Activated CD4-positive, alpha-beta memory T cell treated with anti-CD3 and anti-CD28 coated beads, Interleukin-2, amount 10 ng/mL, durations not matched to agents 7 days and 5 days (primary cell): ENCODE data around the gene PDE1C. TPM values are rescaled to one million over a fixed set of nuclear protein-coding genes. Genes with fewer than 3 reads are reported as not detected.

Source experiments
- CTCF ChIA-PET: fragments of 350-600 bp; sonication (Branson Sonifier 250); formaldehyde crosslinking; loops from one replicate; lab custom pipeline; 2021; ENCODE audit warnings: antibody characterized with exemption, inconsistent platforms; lab: Charles Lee
- POLR2A ChIA-PET: fragments of 350-600 bp; sonication (Branson Sonifier 250); formaldehyde crosslinking; loops from one replicate; lab custom pipeline; 2021; ENCODE audit warnings: antibody characterized with exemption; lab: Charles Lee
- DNase-seq: peaks from one replicate; pipeline ENCODE4 v3.0.0-alpha.2; 2020
- H3K27ac Mint-ChIP-seq: one replicate; pipeline ENCODE4 v1.8.0; 2021; ENCODE audit warnings: mild to moderate bottlenecking, mixed read lengths
- H3K27me3 Mint-ChIP-seq: one replicate; pipeline ENCODE4 v1.8.0; 2021; ENCODE audit warnings: mixed read lengths
- H3K36me3 Mint-ChIP-seq: one replicate; pipeline ENCODE4 v1.8.0; 2021; ENCODE audit warnings: low read depth, mixed read lengths
- H3K4me1 Mint-ChIP-seq: one replicate; pipeline ENCODE4 v1.8.0; 2021; ENCODE audit warnings: mixed read lengths
- H3K4me3 Mint-ChIP-seq: one replicate; pipeline ENCODE4 v1.8.0; 2021; ENCODE audit warnings: mild to moderate bottlenecking, mixed read lengths
- H3K9me3 Mint-ChIP-seq: one replicate; pipeline ENCODE4 v1.8.0; 2021; ENCODE audit warnings: mixed read lengths
- total RNA-seq, 2 experiments: library from RNA; stranded (reverse); gene quantifications; one replicate each; pipeline ENCODE4 v1.2.3, GENCODE V29; 2021

The PDE1C gene
- total RNA-seq, result not detected

- Mint-ChIP-seq H3K9me3 (no peaks in the 10 kb centered on the region), H3K36me3 (no peaks in the 10 kb centered on the region), H3K27me3 (peaks cover 20% of the 10 kb centered on the region), H3K27ac (no peak within 1 kb of the TSS), H3K4me3 (no peak within 1 kb of the TSS), H3K4me1 (no peaks in the 10 kb centered on the region)
- DNase-seq, result no peak
- ChIA-PET CTCF (no interaction called here), POLR2A (no interaction called here)
Observed at GRCh38 chr7:32070406-32071360, at the start of gene PDE1C. Gene PDE1C, minus strand, starts transcription at chr7:32070407.

DNA sequence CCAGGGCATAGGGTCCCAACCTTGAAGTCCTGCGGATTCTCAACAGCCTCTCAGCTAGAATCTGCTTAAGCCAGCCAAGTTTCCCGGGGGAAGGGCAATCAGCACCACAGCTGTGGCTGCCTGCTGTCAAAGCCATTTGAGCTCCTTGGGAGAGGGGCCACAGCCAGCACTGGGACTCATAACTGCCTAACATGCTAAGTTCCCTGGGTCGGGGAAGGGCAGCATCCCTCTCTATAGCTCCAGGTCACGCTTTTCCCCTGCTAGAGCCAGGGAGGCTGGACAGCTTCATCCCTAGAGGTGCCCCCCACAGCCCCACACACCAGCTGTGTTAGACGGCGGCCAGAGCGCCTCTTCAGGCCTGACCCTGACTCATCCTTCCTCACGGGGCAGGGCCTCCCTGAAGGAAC lies 49.6 kb upstream of the PDE1C start:
- H3K4me3 Mint-ChIP-seq, result no peak overlapping the region
- CTCF ChIA-PET, result no interaction called here
- DNase-seq, result no peak
- peaks cover 11% of the 10 kb centered on the region for H3K9me3 Mint-ChIP-seq
- H3K27me3 Mint-ChIP-seq, result no peaks in the 10 kb centered on the region
- no peak overlapping the region for H3K27ac Mint-ChIP-seq
- no peaks in the 10 kb centered on the region for H3K4me1 Mint-ChIP-seq
- POLR2A ChIA-PET, result no interaction called here
- no peaks in the 10 kb centered on the region for H3K36me3 Mint-ChIP-seq

GRCh38 chr7:32117837-32118236 lies 47.6 kb upstream of the PDE1C start:
- DNase-seq, result no peak
- Mint-ChIP-seq H3K9me3 (peaks cover 4% of the 10 kb centered on the region), H3K36me3 (no peaks in the 10 kb centered on the region), H3K27ac (no peak overlapping the region), H3K4me3 (no peak overlapping the region), H3K4me1 (no peaks in the 10 kb centered on the region), H3K27me3 (no peaks in the 10 kb centered on the region)
- ChIA-PET POLR2A (no interaction called here), CTCF (no interaction called here)

DNA sequence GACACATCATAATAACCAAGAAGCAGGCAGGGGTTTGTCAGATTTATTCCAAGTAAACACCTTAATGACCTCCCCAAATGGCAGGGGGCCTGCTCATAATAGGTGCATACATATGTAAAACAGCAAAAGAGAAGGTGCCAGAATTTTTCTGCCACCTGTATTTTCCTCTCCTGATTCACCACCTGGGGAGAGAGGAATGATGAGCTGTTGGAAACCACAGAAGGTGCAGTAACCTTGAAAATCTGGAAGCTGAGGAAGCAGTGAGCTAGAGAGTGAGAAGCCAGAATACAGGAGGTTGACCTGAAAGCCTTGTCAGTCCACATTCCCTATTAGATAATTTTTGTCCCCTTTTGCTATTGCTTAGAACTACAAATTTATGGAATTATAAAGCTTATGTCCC lies 46.2 kb upstream of the PDE1C start:
- H3K36me3 Mint-ChIP-seq, result no peaks in the 10 kb centered on the region
- H3K4me3 Mint-ChIP-seq, result no peak overlapping the region
- H3K27me3 Mint-ChIP-seq, result no peaks in the 10 kb centered on the region
- H3K4me1 Mint-ChIP-seq, result no peaks in the 10 kb centered on the region
- no peak overlapping the region for H3K27ac Mint-ChIP-seq
- ChIA-PET POLR2A (no interaction called here), CTCF (no interaction called here)
- no peak for DNase-seq
- H3K9me3 Mint-ChIP-seq, result peaks cover 6% of the 10 kb centered on the region

GRCh38 chr7:32115831-32116230 lies 45.6 kb upstream of the PDE1C start:
- Mint-ChIP-seq H3K4me1 (no peaks in the 10 kb centered on the region), H3K27me3 (no peaks in the 10 kb centered on the region), H3K9me3 (peaks cover 9% of the 10 kb centered on the region), H3K4me3 (no peak overlapping the region), H3K27ac (no peak overlapping the region), H3K36me3 (no peaks in the 10 kb centered on the region)
- ChIA-PET POLR2A (no interaction called here), CTCF (no interaction called here)
- DNase-seq, result no peak

DNA sequence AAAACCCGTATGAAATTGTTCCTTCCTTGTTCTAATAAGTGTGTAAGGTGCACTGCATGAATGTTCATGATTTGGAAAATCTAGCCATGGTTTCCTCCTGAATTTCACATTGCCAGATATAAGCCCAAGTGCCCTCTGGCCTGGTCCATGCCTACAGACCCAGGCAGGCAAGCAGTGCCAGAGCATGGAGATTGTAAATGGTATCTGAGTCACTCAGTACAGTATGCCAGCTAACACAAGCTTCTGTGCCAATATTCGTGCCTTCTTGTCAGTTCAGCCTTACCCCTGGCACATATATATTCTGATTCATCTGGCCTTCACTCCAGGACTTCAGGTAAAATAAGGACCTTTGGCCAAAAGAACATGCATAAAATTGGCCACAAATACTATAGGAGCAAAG lies 38.4 kb upstream of the PDE1C start:
- Mint-ChIP-seq H3K27ac (no peak overlapping the region), H3K4me3 (no peak overlapping the region), H3K4me1 (no peaks in the 10 kb centered on the region), H3K27me3 (no peaks in the 10 kb centered on the region), H3K36me3 (no peaks in the 10 kb centered on the region), H3K9me3 (peaks cover 8% of the 10 kb centered on the region)
- POLR2A ChIA-PET, result no interaction called here
- no peak for DNase-seq
- CTCF ChIA-PET, result no interaction called here

DNA sequence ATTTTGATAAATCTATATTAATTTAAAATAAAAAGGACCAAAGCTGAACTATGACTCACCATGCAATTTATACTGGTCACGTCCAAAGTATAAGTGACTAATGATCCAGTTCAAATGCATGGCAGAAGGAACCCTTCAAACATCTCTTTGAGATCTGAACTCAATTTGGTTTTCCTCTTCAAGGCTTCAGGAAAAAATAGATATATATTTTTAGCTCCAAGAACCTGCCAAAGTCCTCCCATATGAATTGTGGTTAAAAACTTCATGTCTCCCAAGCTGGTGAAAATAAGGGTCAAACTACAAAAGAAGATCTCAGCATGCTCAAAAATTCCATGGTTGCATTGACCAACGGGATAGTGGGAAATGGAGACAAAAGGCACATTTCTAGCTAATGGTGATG lies 34.6 kb upstream of the PDE1C start:
- no peaks in the 10 kb centered on the region for H3K9me3 Mint-ChIP-seq
- H3K4me3 Mint-ChIP-seq, result no peak overlapping the region
- no peaks in the 10 kb centered on the region for H3K36me3 Mint-ChIP-seq

GRCh38 chr7:32103361-32103760 lies 33.2 kb upstream of the PDE1C start:
- ChIA-PET CTCF (no interaction called here), POLR2A (no interaction called here)
- Mint-ChIP-seq H3K4me3 (no peak overlapping the region), H3K27ac (no peak overlapping the region), H3K36me3 (no peaks in the 10 kb centered on the region), H3K4me1 (no peaks in the 10 kb centered on the region), H3K9me3 (no peaks in the 10 kb centered on the region), H3K27me3 (no peaks in the 10 kb centered on the region)
- DNase-seq, result no peak

More for the DNA sequence above, 34.6 kb upstream of the PDE1C start:
- H3K4me1 Mint-ChIP-seq, result no peaks in the 10 kb centered on the region
- H3K27me3 Mint-ChIP-seq, result no peaks in the 10 kb centered on the region
- ChIA-PET POLR2A (no interaction called here), CTCF (no interaction called here)
- H3K27ac Mint-ChIP-seq, result no peak overlapping the region
- no peak for DNase-seq

GRCh38 chr7:32102432-32102873 lies 32.2 kb upstream of the PDE1C start:
- Mint-ChIP-seq H3K27ac (no peak overlapping the region), H3K9me3 (no peaks in the 10 kb centered on the region), H3K4me1 (no peaks in the 10 kb centered on the region), H3K4me3 (no peak overlapping the region), H3K27me3 (no peaks in the 10 kb centered on the region), H3K36me3 (no peaks in the 10 kb centered on the region)
- ChIA-PET CTCF (no interaction called here), POLR2A (no interaction called here)
- no peak for DNase-seq

GRCh38 chr7:32100407-32100907 lies 30.2 kb upstream of the PDE1C start:
- ChIA-PET CTCF (no interaction called here), POLR2A (no interaction called here)
- H3K4me1 Mint-ChIP-seq, result no peaks in the 10 kb centered on the region
- H3K27me3 Mint-ChIP-seq, result no peaks in the 10 kb centered on the region
- H3K9me3 Mint-ChIP-seq, result no peaks in the 10 kb centered on the region
- no peak overlapping the region for H3K4me3 Mint-ChIP-seq
- H3K27ac Mint-ChIP-seq, result no peak overlapping the region
- no peak for DNase-seq
- H3K36me3 Mint-ChIP-seq, result no peaks in the 10 kb centered on the region

DNA sequence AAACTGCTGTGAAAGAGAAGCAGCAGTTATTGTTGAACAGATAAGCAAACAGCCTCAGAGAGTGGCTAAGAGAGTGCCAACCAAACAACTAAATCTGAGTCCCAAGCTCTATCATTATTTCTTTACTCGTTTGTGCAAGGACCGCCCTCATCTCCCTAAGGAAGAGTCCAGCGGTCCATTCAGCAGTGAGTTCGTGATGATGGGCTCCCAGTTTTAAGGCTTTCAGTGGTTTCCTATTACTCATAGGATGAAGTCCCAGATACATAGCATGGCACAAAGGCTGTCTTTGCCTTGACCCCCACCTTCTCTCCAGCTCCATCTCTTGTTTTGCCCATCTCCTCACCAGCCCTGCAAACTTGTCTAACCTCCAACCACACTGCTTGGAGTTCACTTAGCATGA lies 24.3 kb upstream of the PDE1C start:
- Mint-ChIP-seq H3K36me3 (no peaks in the 10 kb centered on the region), H3K4me3 (no peak overlapping the region), H3K27ac (no peak overlapping the region), H3K9me3 (no peaks in the 10 kb centered on the region), H3K27me3 (no peaks in the 10 kb centered on the region), H3K4me1 (no peaks in the 10 kb centered on the region)
- CTCF ChIA-PET, result no interaction called here
- DNase-seq, result no peak
- POLR2A ChIA-PET, result no interaction called here

DNA sequence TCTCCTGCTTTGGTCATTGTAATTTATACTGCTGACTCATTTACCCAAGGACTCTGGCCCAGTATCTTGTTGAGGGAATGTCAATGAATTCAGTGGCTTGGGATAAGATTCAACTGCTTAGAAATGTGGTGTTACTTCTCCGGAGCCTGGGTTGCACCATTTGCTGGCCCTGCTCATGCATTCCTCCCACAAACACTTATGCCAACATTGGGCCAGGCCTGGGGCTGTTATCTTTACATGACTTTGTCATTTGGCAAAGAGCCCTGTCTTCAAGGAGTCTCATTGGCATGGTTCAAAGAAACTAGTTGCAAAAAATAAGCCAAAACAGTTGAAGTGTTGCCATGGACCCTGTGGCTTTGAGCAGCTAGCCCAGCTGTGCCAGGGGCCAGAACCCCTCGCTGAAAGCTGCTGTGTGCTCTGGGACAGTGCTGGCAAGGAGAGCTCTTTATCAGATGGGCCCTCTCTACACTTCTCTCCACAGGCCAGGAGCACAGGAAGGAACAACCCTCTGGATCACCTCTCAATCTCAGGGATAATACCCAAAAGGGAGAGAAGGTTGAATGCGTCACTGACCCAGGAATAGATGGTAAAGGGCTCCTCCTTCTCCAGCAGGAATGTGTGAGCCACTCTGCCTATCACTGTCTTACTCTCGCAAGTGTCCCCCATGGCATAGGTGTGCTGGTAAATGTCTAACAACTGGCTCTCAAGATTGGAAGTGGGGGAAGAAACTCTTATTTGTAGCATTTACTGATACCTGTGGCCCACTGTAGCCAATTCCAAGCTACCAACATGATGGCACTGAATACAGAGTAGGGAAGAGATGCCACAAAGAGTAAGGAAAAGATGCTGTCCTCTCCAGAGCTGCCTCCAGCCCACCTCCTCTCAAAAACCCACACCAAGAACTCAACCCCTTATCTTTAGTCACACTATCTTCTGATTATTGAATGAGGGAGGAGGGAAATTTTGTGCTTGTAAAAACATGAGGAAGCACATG lies 23.5 kb upstream of the PDE1C start:
- POLR2A ChIA-PET, result no interaction called here

DNA sequence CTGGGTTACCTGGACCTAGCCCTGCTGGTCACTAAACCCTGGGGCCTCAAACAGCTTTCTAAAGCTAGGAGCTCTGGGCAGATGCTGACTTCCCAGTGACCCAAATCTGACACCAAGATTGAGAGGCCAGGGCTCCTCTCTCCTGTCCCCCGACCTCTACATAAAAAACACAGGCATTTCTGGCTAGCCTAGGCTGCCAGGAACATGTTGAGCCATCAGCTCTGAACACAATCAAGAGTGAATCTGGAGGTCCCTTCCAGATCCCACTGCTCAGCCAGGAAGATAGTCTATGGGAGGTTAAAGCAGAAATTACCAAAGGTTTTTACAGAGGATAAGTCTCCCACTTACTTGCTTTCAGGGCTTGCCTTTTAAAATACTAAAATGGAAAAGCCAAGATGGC lies 22.1 kb upstream of the PDE1C start:
- CTCF ChIA-PET, result no interaction called here

More for the DNA sequence above, 23.5 kb upstream of the PDE1C start:
- Mint-ChIP-seq H3K4me1 (no peaks in the 10 kb centered on the region), H3K4me3 (no peak overlapping the region), H3K36me3 (no peaks in the 10 kb centered on the region), H3K27ac (no peak overlapping the region), H3K9me3 (no peaks in the 10 kb centered on the region), H3K27me3 (no peaks in the 10 kb centered on the region)
- no peak for DNase-seq
- CTCF ChIA-PET, result no interaction called here

More for the DNA sequence above, 22.1 kb upstream of the PDE1C start:
- H3K4me3 Mint-ChIP-seq, result no peak overlapping the region
- no peak overlapping the region for H3K27ac Mint-ChIP-seq
- POLR2A ChIA-PET, result no interaction called here
- no peaks in the 10 kb centered on the region for H3K9me3 Mint-ChIP-seq
- H3K4me1 Mint-ChIP-seq, result no peaks in the 10 kb centered on the region
- no peaks in the 10 kb centered on the region for H3K27me3 Mint-ChIP-seq
- no peaks in the 10 kb centered on the region for H3K36me3 Mint-ChIP-seq
- DNase-seq, result no peak
